Gastrocnemius medialis (tissue), 4 donors: ENCODE data around the gene ISM1. TPM values are rescaled to one million over a fixed set of nuclear protein-coding genes. Genes with fewer than 3 reads are reported as not detected.

Experiments
- ATAC-seq, 2 donors: fragments of 150-250 bp; one replicate each; pipeline ENCODE4 v1.9.1; 2016
- DNase-seq, 2 donors: peaks; one replicate each; pipeline ENCODE4 v3.0.0-alpha.2; 2019
- H3K27ac ChIP-seq, 4 donors: fragments of 200-600 bp; sonication (generic); 1 replicate in 1 of 4; 2 replicates in 3 of 4; pipeline ENCODE4 v1.5.1; 2016 to 2018; ENCODE audit warnings: mild to moderate bottlenecking in 2 of 4, moderate library complexity in 1 of 4
- H3K27me3 ChIP-seq, 3 donors: fragments of 200-600 bp; sonication (generic) in 2 of 3; 1 replicate in 1 of 3; 2 replicates in 2 of 3; pipeline versions ENCODE4 v1.5.1 to v1.6.0; 2016 to 2019; ENCODE audit warnings: mild to moderate bottlenecking in 1 of 3, moderate library complexity in 1 of 3
- H3K36me3 ChIP-seq, 2 donors: fragments of 200-600 bp; sonication (generic) in 1 of 2; one replicate each; pipeline ENCODE4 v1.5.1; 2017 to 2018
- H3K4me1 ChIP-seq, 2 donors: fragments of 200-600 bp; sonication (generic) in 1 of 2; one replicate each; pipeline ENCODE4 v1.5.1; 2016 to 2017; ENCODE audit warnings: mild to moderate bottlenecking in 2 of 2
- H3K4me3 ChIP-seq, 4 donors: fragments of 200-600 bp; sonication (generic) in 3 of 4; 1 replicate in 1 of 4; 2 replicates in 3 of 4; pipeline ENCODE4 v1.5.1; 2016 to 2019; ENCODE audit warnings: mild to moderate bottlenecking in 2 of 4
- H3K9me3 ChIP-seq, 3 donors: fragments of 200-600 bp; sonication (generic) in 2 of 3; 1 replicate in 1 of 3; 2 replicates in 2 of 3; pipeline ENCODE4 v1.5.1; 2016 to 2019
- POLR2A ChIP-seq, 2 donors: fragments of 450-650 bp; IDR thresholded peaks; one replicate each; pipeline ENCODE4 v1.6.1; 2017; ENCODE audit warnings: antibody characterized with exemption in 2 of 2, mild to moderate bottlenecking in 2 of 2, moderate library complexity in 2 of 2
- in situ Hi-C, 4 donors: fragments of 200-750 bp; cut with MboI; loops; one replicate each; pipeline versions ENCODE4 v1.15.0 to v1.8.0; 2017; ENCODE audit warnings: low sequenced_read_pairs in 4 of 4
- intact Hi-C: fragments of 100-400 bp; cut with DNase I; formaldehyde crosslinking; loops from one replicate; pipeline ENCODE4 v1.15.1; 2023; ENCODE audit warnings: low total_unique reads
- total RNA-seq, 4 donors: library from RNA; depleted of rRNA; stranded (reverse); fragments of >200 nt; gene quantifications; one replicate each; pipeline versions ENCODE4 v1.1.0 to v1.2.3, GENCODE V29; 2016
- TF ChIP-seq, protein P1 (sequence below), 5 experiments: fragments of 450-650 bp in 3 of 5; fragments of 200-600 bp in 2 of 5; sonication (generic) in 2 of 5; IDR thresholded peaks in 4 of 5; conservative IDR thresholded peaks in 1 of 5; 1 replicate in 4 of 5; 2 replicates in 1 of 5; pipeline ENCODE4 v1.5.1; 2016 to 2019; ENCODE audit warnings: antibody characterized with exemption in 5 of 5, mild to moderate bottlenecking in 3 of 5, moderate library complexity in 3 of 5

Gene ISM1
- total RNA-seq, 4 donors from 2014 or later, result 0.61 to 3.7 (median 0.78) TPM

DNA sequence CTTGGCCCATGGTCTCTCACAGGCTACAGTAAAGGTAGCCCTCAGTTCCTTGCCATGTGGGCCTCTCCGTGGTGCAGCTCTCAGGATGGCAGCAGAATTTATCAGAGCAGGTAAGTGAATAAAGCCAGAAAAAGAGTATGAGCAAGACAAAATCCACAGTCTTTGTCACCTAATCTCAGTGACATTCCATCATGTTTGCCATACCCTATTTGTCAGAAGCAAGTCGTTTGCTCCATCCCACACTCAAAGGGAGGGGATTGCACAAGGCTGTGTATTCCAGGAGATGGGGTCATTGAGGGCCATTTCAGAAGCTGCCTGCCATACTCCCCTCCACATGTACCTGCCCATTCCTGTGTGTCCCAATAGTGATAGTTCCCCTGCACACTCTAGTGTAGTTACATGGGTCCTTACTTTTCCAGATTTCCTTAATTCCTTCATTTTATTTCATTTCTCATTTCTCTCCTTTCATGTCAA is 24.2 kb downstream of the ISM1 start:
- H3K4me1 ChIP-seq, result no peaks in the 10 kb centered on the region
- no peaks in the 10 kb centered on the region for H3K27me3 ChIP-seq
- TF ChIP-seq, protein P1, sequence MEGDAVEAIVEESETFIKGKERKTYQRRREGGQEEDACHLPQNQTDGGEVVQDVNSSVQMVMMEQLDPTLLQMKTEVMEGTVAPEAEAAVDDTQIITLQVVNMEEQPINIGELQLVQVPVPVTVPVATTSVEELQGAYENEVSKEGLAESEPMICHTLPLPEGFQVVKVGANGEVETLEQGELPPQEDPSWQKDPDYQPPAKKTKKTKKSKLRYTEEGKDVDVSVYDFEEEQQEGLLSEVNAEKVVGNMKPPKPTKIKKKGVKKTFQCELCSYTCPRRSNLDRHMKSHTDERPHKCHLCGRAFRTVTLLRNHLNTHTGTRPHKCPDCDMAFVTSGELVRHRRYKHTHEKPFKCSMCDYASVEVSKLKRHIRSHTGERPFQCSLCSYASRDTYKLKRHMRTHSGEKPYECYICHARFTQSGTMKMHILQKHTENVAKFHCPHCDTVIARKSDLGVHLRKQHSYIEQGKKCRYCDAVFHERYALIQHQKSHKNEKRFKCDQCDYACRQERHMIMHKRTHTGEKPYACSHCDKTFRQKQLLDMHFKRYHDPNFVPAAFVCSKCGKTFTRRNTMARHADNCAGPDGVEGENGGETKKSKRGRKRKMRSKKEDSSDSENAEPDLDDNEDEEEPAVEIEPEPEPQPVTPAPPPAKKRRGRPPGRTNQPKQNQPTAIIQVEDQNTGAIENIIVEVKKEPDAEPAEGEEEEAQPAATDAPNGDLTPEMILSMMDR (IDR thresholded peaks at IDR 0.05 in 4 of 5, conservative IDR thresholded peaks at IDR 0.05 in 1 of 5), result no peak
- no peak for TF ChIP-seq POLR2A (IDR thresholded peaks at IDR 0.05)
- intact Hi-C loops (no loop called here), in situ Hi-C loops (no loop called here)
- DNase-seq, result no peak
- H3K27ac ChIP-seq, result no peak overlapping the region
- no peaks in the 10 kb centered on the region for H3K9me3 ChIP-seq
- ATAC-seq, result no peak
- H3K4me3 ChIP-seq, result no peak overlapping the region
- no peaks in the 10 kb centered on the region for H3K36me3 ChIP-seq

- no peak for DNase-seq
- Histone ChIP-seq H3K27ac (no peak overlapping the region), H3K9me3 (no peaks in the 10 kb centered on the region), H3K36me3 (no peaks in the 10 kb centered on the region), H3K27me3 (no peaks in the 10 kb centered on the region), H3K4me3 (no peak overlapping the region), H3K4me1 (no peaks in the 10 kb centered on the region)
- no peak for ATAC-seq
- TF ChIP-seq, protein P1 (IDR thresholded peaks at IDR 0.05 in 4 of 5, conservative IDR thresholded peaks at IDR 0.05 in 1 of 5), result no peak
- intact Hi-C loops (no loop called here), in situ Hi-C loops (no loop called here)
Measured at GRCh38 chr20:13249118-13249797, 28.2 kb downstream of the ISM1 start.

DNA sequence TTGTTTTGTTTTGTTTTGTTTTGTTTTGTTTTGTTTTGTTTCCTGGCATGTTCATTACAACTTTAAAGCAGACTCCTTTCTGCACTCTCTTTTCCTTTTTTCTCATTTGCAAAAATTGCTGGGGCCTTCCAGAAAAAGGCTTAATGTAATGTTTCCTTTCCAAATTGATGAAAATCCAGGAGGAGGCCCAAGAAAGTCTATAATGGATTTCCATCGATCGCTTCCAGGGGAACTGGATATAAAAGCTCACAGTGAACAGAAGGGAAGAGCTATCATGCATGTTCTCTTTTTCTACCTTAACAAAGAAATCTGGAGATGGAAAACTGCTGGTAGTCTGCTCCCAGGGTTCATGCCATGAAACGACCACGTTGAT is 28.7 kb downstream of the ISM1 start:
- Histone ChIP-seq H3K36me3 (no peaks in the 10 kb centered on the region), H3K27me3 (no peaks in the 10 kb centered on the region), H3K4me3 (no peak overlapping the region), H3K27ac (no peak overlapping the region), H3K9me3 (no peaks in the 10 kb centered on the region), H3K4me1 (no peaks in the 10 kb centered on the region)
- DNase-seq (no peak), ATAC-seq (no peak)
- intact Hi-C loops (no loop called here), in situ Hi-C loops (loop anchor here in 1 of 4 donors (25.0 kb wide), 1 partner anchor 288 kb away; no protein-coding TSS in a partner anchor)
- TF ChIP-seq POLR2A (IDR thresholded peaks at IDR 0.05), result no peak
- TF ChIP-seq, protein P1 (IDR thresholded peaks at IDR 0.05 in 4 of 5, conservative IDR thresholded peaks at IDR 0.05 in 1 of 5), result no peak

DNA sequence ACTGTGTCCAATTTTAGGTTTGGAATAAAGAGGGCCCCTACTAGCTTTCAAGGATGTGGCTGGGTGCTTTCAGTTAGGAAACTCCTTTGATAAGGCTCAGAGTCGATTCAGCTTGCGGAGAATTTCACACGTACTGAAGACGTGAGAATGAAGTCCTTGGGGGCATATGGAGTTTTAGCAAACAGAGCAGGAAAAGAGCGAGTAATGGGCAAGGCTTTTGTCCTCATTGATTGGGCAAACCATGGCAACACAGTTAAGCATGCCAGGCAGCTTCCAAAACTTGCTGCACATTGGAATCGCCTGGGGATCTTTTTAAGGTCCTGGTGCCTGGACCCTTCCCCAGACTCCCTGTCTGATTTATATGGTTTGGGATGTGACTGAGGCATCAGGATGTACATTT is 29.2 kb downstream of the ISM1 start:
- no peak overlapping the region for H3K27ac ChIP-seq
- H3K27me3 ChIP-seq, result no peaks in the 10 kb centered on the region
- intact Hi-C loops (no loop called here), in situ Hi-C loops (loop anchor here in 1 of 4 donors (25.0 kb wide), 1 partner anchor 287 kb away; no protein-coding TSS in a partner anchor)
- H3K36me3 ChIP-seq, result no peaks in the 10 kb centered on the region
- no peak for ATAC-seq
- no peaks in the 10 kb centered on the region for H3K9me3 ChIP-seq
- H3K4me3 ChIP-seq, result no peak overlapping the region
- no peak for DNase-seq
- no peak for TF ChIP-seq POLR2A (IDR thresholded peaks at IDR 0.05)
- TF ChIP-seq, protein P1 (IDR thresholded peaks at IDR 0.05 in 4 of 5, conservative IDR thresholded peaks at IDR 0.05 in 1 of 5), result no peak
- H3K4me1 ChIP-seq, result no peaks in the 10 kb centered on the region
